NCI-H345 treated with DMSO at 0.1 percent for 48 hours (cell line): Measurements from ENCODE around the gene PPM1G.
"Not testable (repeated sequence)": the region's sequence is repeated elsewhere in the genome, so short reads cannot be mapped to it uniquely, and the experiment has no call there.

Experiments used
- DNase-seq: peaks from one replicate; lab custom pipeline; 2025; ENCODE audit not compliant: unreplicated experiment; lab: John Stamatoyannopoulos, UW

The PPM1G gene

GRCh38 chr2:27375513-27376099, 33.8 kb downstream of the PPM1G start:
- no peak for DNase-seq

- DNase-seq = no peak
Measured at GRCh38 chr2:27373567-27373966, 35.8 kb downstream of the PPM1G start.

GRCh38 chr2:27372937-27373336, 36.5 kb downstream of the PPM1G start:
- DNase-seq = no peak

GRCh38 chr2:27370816-27371620, 38.4 kb downstream of the PPM1G start:
- no peak for DNase-seq

GRCh38 chr2:27370026-27370815, 39.2 kb downstream of the PPM1G start, which contains the start of the genes EIF2B4 and SNX17:
TSS of gene EIF2B4 (minus strand) at chr2:27370338. CDS start at chr2:27370314, 24 bp downstream.
TSS of gene SNX17 (plus strand) at chr2:27370616. CDS start at chr2:27370744, 128 bp downstream.
- peak; percentile 99 for DNase-seq

- no peak for DNase-seq
Measured at GRCh38 chr2:27369471-27370025, 39.8 kb downstream of the PPM1G start.

- DNase-seq = no peak
Measured at GRCh38 chr2:27363933-27364332, 45.5 kb downstream of the PPM1G start.

GRCh38 chr2:27362678-27363420, 46.5 kb downstream of the PPM1G start:
- no peak for DNase-seq

- DNase-seq = peak; percentile 93
Measured at GRCh38 chr2:27356382-27357181, 52.8 kb downstream of the PPM1G start, which contains the start of gene GTF3C2. TSS of gene GTF3C2 (minus strand) at chr2:27356764. CDS start at chr2:27343554, 13,210 bp downstream.

GRCh38 chr2:27356056-27356381, 53.4 kb downstream of the PPM1G start:
- DNase-seq = no peak

GRCh38 chr2:27354597-27354927, 54.8 kb downstream of the PPM1G start:
- no peak for DNase-seq

GRCh38 chr2:27353762-27354596, 55.4 kb downstream of the PPM1G start:
- DNase-seq = no peak

GRCh38 chr2:27353386-27353761, 56.0 kb downstream of the PPM1G start:
- not testable (repeated sequence) for DNase-seq

- no peak for DNase-seq
Measured at GRCh38 chr2:27351802-27352598, 57.4 kb downstream of the PPM1G start.

GRCh38 chr2:27350106-27350693, 59.2 kb downstream of the PPM1G start:
- DNase-seq = no peak

GRCh38 chr2:27347641-27348040, 61.8 kb downstream of the PPM1G start:
- DNase-seq = no peak

- DNase-seq = no peak
Measured at GRCh38 chr2:27336173-27336572, 73.2 kb downstream of the PPM1G start.

- DNase-seq = no peak
Measured at GRCh38 chr2:27335311-27335710, 74.1 kb downstream of the PPM1G start.
